ENCODE results near the gene KCNK17. TPM values are rescaled to one million over a fixed set of nuclear protein-coding genes. Genes with fewer than 3 reads are reported as not detected.

KCNK17 gene
- total RNA-seq, 1 donor from 2014 or later, result not detected

GRCh38 chr6:39268721-39269120 is 45.5 kb downstream of the KCNK17 start:
- no peak for FAIRE-seq
- no peak overlapping the region for H3K27ac Mint-ChIP-seq (ENCODE audit: unreplicated experiment)

GRCh38 chr6:39268171-39268570 is 46.0 kb downstream of the KCNK17 start:
- Mint-ChIP-seq H3K27me3 (ENCODE audit: low read depth, unreplicated experiment) (peaks cover 25% of the 10 kb centered on the region), H3K27ac (ENCODE audit: unreplicated experiment) (no peak overlapping the region), H3K9me3 (ENCODE audit: unreplicated experiment) (peaks cover 5% of the 10 kb centered on the region), H3K36me3 (ENCODE audit: low read depth, unreplicated experiment) (peaks cover 2% of the 10 kb centered on the region), H3K4me1 (ENCODE audit: low read depth, unreplicated experiment) (peaks cover 7% of the 10 kb centered on the region), H3K4me3 (ENCODE audit: unreplicated experiment) (no peak overlapping the region)
- Histone ChIP-seq H2AFZ (ENCODE audit: low read depth, low read length) (no peak overlapping the region), H3K4me3 (ENCODE audit: insufficient read depth, low read depth, low read length) (no peak overlapping the region), H3K27me3 (ENCODE audit: insufficient read depth, low read length) (no peaks in the 10 kb centered on the region), H3K4me2 (ENCODE audit: low read length) (no peak overlapping the region), H3K27ac (ENCODE audit: low read depth, low read length) (no peak overlapping the region), H3K9ac (ENCODE audit: low read length) (no peak overlapping the region), H3K4me1 (ENCODE audit: insufficient read depth, low read length) (no peaks in the 10 kb centered on the region), H4K20me1 (ENCODE audit: insufficient read depth, low read length) (no peaks in the 10 kb centered on the region), H3K36me3 (ENCODE audit: insufficient read depth, low read length) (no peaks in the 10 kb centered on the region), H3K79me2 (ENCODE audit: insufficient read depth, low read length) (no peaks in the 10 kb centered on the region), H3K9me3 (ENCODE audit: insufficient read depth, low read depth, low read length) (no peaks in the 10 kb centered on the region)
- TF ChIP-seq CTCF (IDR thresholded peaks at IDR 0.05; ENCODE audit: insufficient read depth, low read depth, low read length) (no peak), EZH2 (IDR thresholded peaks at IDR 0.05; ENCODE audit: insufficient read depth, low read length) (no peak)
- no peak for FAIRE-seq
- no peak for DNase-seq (ENCODE audit: low read depth)

More at GRCh38 chr6:39268721-39269120, 45.5 kb downstream of the KCNK17 start:
- Mint-ChIP-seq H3K4me3 (ENCODE audit: unreplicated experiment) (no peak overlapping the region), H3K27me3 (ENCODE audit: low read depth, unreplicated experiment) (peaks cover 28% of the 10 kb centered on the region), H3K4me1 (ENCODE audit: low read depth, unreplicated experiment) (peaks cover 5% of the 10 kb centered on the region), H3K36me3 (ENCODE audit: low read depth, unreplicated experiment) (peaks cover 2% of the 10 kb centered on the region), H3K9me3 (ENCODE audit: unreplicated experiment) (peaks cover 5% of the 10 kb centered on the region)
- H3K79me2 ChIP-seq (ENCODE audit: insufficient read depth, low read length), result no peaks in the 10 kb centered on the region
- H3K27ac ChIP-seq (ENCODE audit: low read depth, low read length), result no peak overlapping the region
- no peak for DNase-seq (ENCODE audit: low read depth)
- H3K36me3 ChIP-seq (ENCODE audit: insufficient read depth, low read length), result no peaks in the 10 kb centered on the region
- no peak for TF ChIP-seq CTCF (IDR thresholded peaks at IDR 0.05; ENCODE audit: insufficient read depth, low read depth, low read length)
- no peak for TF ChIP-seq EZH2 (IDR thresholded peaks at IDR 0.05; ENCODE audit: insufficient read depth, low read length)
- no peaks in the 10 kb centered on the region for H3K9me3 ChIP-seq (ENCODE audit: insufficient read depth, low read depth, low read length)
- no peak overlapping the region for H3K4me2 ChIP-seq (ENCODE audit: low read length)
- no peaks in the 10 kb centered on the region for H3K4me1 ChIP-seq (ENCODE audit: insufficient read depth, low read length)
- no peaks in the 10 kb centered on the region for H4K20me1 ChIP-seq (ENCODE audit: insufficient read depth, low read length)
- no peaks in the 10 kb centered on the region for H3K27me3 ChIP-seq (ENCODE audit: insufficient read depth, low read length)
- H3K4me3 ChIP-seq (ENCODE audit: insufficient read depth, low read depth, low read length), result no peak overlapping the region
- no peak overlapping the region for H2AFZ ChIP-seq (ENCODE audit: low read depth, low read length)
- no peak overlapping the region for H3K9ac ChIP-seq (ENCODE audit: low read length)

- no peaks in the 10 kb centered on the region for H3K79me2 ChIP-seq (ENCODE audit: insufficient read depth, low read length)
- no peak for TF ChIP-seq CTCF (IDR thresholded peaks at IDR 0.05; ENCODE audit: insufficient read depth, low read depth, low read length)
- no peak for TF ChIP-seq EZH2 (IDR thresholded peaks at IDR 0.05; ENCODE audit: insufficient read depth, low read length)
- no peaks in the 10 kb centered on the region for H4K20me1 ChIP-seq (ENCODE audit: insufficient read depth, low read length)
- no peak overlapping the region for H3K27ac Mint-ChIP-seq (ENCODE audit: unreplicated experiment)
- H3K27me3 Mint-ChIP-seq (ENCODE audit: low read depth, unreplicated experiment), result peaks cover 23% of the 10 kb centered on the region
- H3K36me3 ChIP-seq (ENCODE audit: insufficient read depth, low read length), result no peaks in the 10 kb centered on the region
- no peak for DNase-seq (ENCODE audit: low read depth)
- no peaks in the 10 kb centered on the region for H3K27me3 ChIP-seq (ENCODE audit: insufficient read depth, low read length)
- H3K4me1 Mint-ChIP-seq (ENCODE audit: low read depth, unreplicated experiment), result peaks cover 7% of the 10 kb centered on the region
- no peak overlapping the region for H3K4me2 ChIP-seq (ENCODE audit: low read length)
- peaks cover 8% of the 10 kb centered on the region for H3K9me3 Mint-ChIP-seq (ENCODE audit: unreplicated experiment)
- no peak overlapping the region for H3K4me3 ChIP-seq (ENCODE audit: insufficient read depth, low read depth, low read length)
- no peak overlapping the region for H3K4me3 Mint-ChIP-seq (ENCODE audit: unreplicated experiment)
- no peak overlapping the region for H3K9ac ChIP-seq (ENCODE audit: low read length)
- FAIRE-seq, result no peak
- H3K9me3 ChIP-seq (ENCODE audit: insufficient read depth, low read depth, low read length), result no peaks in the 10 kb centered on the region
- peaks cover 2% of the 10 kb centered on the region for H3K36me3 Mint-ChIP-seq (ENCODE audit: low read depth, unreplicated experiment)
- no peaks in the 10 kb centered on the region for H3K4me1 ChIP-seq (ENCODE audit: insufficient read depth, low read length)
- no peak overlapping the region for H3K27ac ChIP-seq (ENCODE audit: low read depth, low read length)
- H2AFZ ChIP-seq (ENCODE audit: low read depth, low read length), result no peak overlapping the region
Observed at GRCh38 chr6:39266782-39267355, 47.4 kb downstream of the KCNK17 start.

Data from astrocyte (in vitro differentiated cells and primary cell).